Measurements from ENCODE around the gene ZSCAN10. TPM values are rescaled to one million over a fixed set of nuclear protein-coding genes. Genes with fewer than 3 reads are reported as not detected.
A peak's percentile ranks its signal among the peaks of the same experiment; 100 is the strongest.
"Not testable (repeated sequence)": the region's sequence is repeated elsewhere in the genome, so short reads cannot be mapped to it uniquely, and the experiment has no call there.

Gene ZSCAN10
- total and polyA plus RNA-seq, 8 donors, result not detected

DNA sequence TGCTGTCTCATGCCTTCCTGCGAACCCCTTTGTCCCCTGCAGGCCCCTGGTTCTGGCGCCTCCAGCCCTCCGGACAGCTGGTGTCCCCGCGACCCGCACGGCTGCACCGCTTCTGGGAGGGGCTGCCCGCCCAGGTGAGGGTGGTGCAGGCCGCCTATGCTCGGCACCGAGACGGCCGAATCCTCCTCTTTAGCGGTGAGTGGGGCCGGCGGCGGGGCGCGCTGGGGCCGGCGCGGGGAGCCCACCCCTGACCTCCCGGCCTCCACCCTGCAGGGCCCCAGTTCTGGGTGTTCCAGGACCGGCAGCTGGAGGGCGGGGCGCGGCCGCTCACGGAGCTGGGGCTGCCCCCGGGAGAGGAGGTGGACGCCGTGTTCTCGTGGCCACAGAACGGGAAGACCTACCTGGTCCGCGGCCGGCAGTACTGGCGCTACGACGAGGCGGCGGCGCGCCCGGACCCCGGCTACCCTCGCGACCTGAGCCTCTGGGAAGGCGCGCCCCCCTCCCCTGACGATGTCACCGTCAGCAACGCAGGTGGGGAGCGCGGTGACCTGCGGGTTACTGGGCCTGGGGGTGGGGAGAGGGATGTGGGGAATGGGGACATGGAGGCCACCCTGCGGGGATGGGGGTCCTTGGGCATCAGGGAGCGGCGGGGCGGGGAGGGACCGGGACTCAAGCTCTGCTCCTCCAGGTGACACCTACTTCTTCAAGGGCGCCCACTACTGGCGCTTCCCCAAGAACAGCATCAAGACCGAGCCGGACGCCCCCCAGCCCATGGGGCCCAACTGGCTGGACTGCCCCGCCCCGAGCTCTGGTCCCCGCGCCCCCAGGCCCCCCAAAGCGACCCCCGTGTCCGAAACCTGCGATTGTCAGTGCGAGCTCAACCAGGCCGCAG, 40.7 kb downstream of the ZSCAN10 start:
- 4 to 17% (median 5%) methylated on average over 10 to 77 of the region's 77 CpGs for WGBS, 5 donors
- no peaks in the 10 kb centered on the region for H3K9me3 ChIP-seq
- H3K27ac ChIP-seq, result peak overlapping the region; percentile 53 to 88 (median 85)
- intact Hi-C loops (cut with DNase I; ENCODE audit: low total_unique reads), result loop anchor here (5.0 kb wide), 1 partner anchor 69 kb away; no protein-coding TSS in a partner anchor
- peak overlapping the region; percentile 57 to 92 (median 78) for H3K4me3 ChIP-seq
- peak; percentile 63 to 82 for DNase-seq
- H3K4me1 ChIP-seq, result peaks cover 15 to 52% (median 23%) of the 10 kb centered on the region in 4 donors
- H3K27me3 ChIP-seq, result peaks cover 0 to 8% (median 0%) of the 10 kb centered on the region in 3 donors
- TF ChIP-seq POLR2A (IDR thresholded peaks at IDR 0.05), result no peak
- TF ChIP-seq EP300 (IDR thresholded peaks at IDR 0.05), result no peak
- TF ChIP-seq, protein P1, sequence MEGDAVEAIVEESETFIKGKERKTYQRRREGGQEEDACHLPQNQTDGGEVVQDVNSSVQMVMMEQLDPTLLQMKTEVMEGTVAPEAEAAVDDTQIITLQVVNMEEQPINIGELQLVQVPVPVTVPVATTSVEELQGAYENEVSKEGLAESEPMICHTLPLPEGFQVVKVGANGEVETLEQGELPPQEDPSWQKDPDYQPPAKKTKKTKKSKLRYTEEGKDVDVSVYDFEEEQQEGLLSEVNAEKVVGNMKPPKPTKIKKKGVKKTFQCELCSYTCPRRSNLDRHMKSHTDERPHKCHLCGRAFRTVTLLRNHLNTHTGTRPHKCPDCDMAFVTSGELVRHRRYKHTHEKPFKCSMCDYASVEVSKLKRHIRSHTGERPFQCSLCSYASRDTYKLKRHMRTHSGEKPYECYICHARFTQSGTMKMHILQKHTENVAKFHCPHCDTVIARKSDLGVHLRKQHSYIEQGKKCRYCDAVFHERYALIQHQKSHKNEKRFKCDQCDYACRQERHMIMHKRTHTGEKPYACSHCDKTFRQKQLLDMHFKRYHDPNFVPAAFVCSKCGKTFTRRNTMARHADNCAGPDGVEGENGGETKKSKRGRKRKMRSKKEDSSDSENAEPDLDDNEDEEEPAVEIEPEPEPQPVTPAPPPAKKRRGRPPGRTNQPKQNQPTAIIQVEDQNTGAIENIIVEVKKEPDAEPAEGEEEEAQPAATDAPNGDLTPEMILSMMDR (IDR thresholded peaks at IDR 0.05), result no peak
- no peak for TF ChIP-seq POLR2AphosphoS5 (IDR thresholded peaks at IDR 0.05)
- H3K36me3 ChIP-seq, result peaks cover 0 to 12% (median 2%) of the 10 kb centered on the region in 4 donors

DNA sequence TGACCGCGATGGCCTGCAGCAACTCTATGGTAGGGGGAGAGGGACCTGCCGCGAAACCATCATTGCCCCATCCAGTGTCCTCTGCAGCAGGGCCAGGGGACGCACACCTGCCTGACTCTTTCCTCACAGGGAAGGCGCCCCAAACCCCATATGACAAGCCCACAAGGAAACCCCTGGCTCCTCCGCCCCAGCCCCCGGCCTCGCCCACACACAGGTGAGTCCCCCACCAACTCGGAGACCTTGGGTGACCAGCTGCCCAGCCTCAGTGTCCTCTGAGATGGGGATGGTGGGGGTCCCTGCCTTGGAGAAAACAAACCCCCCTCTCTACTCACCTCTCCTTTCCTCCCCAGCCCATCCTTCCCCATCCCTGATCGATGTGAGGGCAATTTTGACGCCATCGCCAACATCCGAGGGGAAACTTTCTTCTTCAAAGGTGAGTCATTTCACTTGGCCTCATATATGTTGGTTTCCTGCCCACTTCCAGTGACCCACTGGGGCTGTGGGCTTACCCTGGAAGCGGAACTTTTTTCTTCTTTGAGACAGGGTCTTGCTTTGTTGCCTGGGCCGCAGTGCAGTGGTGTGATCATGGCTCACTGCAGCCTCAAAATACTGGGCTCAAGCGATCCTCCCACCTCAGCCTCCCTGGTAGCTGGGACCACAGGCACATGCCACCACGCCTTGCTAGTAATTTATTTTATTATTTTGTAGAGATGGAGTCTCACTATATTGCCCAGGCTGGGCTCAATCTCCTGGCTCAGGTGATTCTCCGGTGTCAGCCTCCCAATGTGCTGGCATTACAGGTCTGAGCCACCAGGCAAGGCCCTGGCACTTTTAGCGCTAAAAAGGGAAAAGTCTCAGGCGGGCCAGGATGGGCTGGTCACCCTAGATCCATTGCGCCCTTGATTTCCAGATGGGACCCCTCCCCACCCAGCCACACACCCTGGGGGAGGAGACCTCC, 41.6 kb downstream of the ZSCAN10 start:
- H3K36me3 ChIP-seq, result peaks cover 0 to 12% (median 2%) of the 10 kb centered on the region in 4 donors
- DNase-seq, result no peak
- WGBS, 5 donors, result 88 to 91% (median 90%) methylated on average over 22 of the region's 22 CpGs
- peaks cover 0 to 8% (median 0%) of the 10 kb centered on the region in 3 donors for H3K27me3 ChIP-seq
- TF ChIP-seq POLR2A (IDR thresholded peaks at IDR 0.05), result no peak
- no peak for TF ChIP-seq EP300 (IDR thresholded peaks at IDR 0.05)
- no peak for TF ChIP-seq POLR2AphosphoS5 (IDR thresholded peaks at IDR 0.05)
- TF ChIP-seq, protein P1 (IDR thresholded peaks at IDR 0.05), result no peak
- peak overlapping the region; percentile 57 to 92 (median 78) for H3K4me3 ChIP-seq
- peak overlapping the region in 2 of 5 donors; percentile 85 to 87 for H3K27ac ChIP-seq
- H3K4me1 ChIP-seq, result peaks cover 15 to 52% (median 23%) of the 10 kb centered on the region in 4 donors
- intact Hi-C loops (cut with DNase I; ENCODE audit: low total_unique reads), result loop anchor here (5.0 kb wide), 1 partner anchor 70 kb away; no protein-coding TSS in a partner anchor
- no peaks in the 10 kb centered on the region for H3K9me3 ChIP-seq

DNA sequence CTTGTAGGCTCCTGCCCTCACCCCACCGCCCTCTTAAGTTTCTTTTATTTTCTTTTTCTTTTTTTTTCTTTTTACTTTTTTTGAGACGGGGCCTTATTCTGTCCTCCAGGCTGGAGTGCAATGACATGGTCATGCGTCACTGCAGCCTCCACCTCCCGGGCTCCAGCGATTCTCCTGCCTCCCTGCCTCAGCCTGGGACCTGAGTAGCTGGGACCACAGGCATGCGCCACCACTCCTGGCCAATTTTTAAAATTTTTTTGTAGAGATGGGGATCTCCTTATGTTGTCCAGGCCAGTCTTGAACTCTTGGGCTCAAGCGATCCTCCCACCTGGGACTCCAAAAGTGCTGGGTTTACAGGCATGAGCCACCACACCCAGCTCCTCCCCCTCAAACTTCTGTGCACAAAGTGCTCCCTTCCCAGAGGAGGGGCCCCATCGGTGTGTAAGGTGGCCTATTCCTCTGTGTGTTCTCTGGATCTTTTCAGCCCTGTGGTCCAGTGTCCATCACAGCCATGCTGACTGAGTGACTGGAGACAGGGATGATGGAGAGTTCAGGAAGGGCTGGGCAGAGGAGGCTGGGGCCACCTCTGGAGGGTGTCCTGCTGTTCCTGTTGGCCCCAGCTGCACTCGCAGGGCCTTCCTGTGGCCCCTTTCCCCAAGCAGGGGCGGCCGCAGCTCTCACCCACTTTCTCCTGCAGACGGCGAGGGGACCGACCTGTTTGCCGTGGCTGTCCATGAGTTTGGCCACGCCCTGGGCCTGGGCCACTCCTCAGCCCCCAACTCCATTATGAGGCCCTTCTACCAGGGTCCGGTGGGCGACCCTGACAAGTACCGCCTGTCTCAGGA, 42.5 kb downstream of the ZSCAN10 start:
- Histone ChIP-seq H3K4me3 (no peak overlapping the region), H3K4me1 (peaks cover 15 to 52% (median 23%) of the 10 kb centered on the region in 4 donors), H3K27me3 (peaks cover 0 to 14% (median 0%) of the 10 kb centered on the region in 3 donors), H3K9me3 (no peaks in the 10 kb centered on the region), H3K36me3 (peaks cover 0 to 12% (median 2%) of the 10 kb centered on the region in 4 donors), H3K27ac (peak overlapping the region in 1 of 5 donors; percentile 1)
- intact Hi-C loops (cut with DNase I; ENCODE audit: low total_unique reads), result loop anchor here (5.0 kb wide), 1 partner anchor 71 kb away; no protein-coding TSS in a partner anchor
- 83 to 89% (median 85%) methylated on average over 19 of the region's 19 CpGs for WGBS, 5 donors
- DNase-seq, result no peak
- TF ChIP-seq, protein P1 (IDR thresholded peaks at IDR 0.05), result no peak

- Histone ChIP-seq H3K36me3 (peaks cover 0 to 12% (median 2%) of the 10 kb centered on the region in 4 donors), H3K27me3 (peaks cover 0 to 22% (median 0%) of the 10 kb centered on the region in 3 donors), H3K4me1 (peaks cover 15 to 52% (median 23%) of the 10 kb centered on the region in 4 donors), H3K27ac (peak overlapping the region in 2 of 5 donors; percentile 32 to 48)
- DNase-seq, H3K9me3 ChIP-seq, H3K4me3 ChIP-seq: not testable (repeated sequence)
- intact Hi-C loops (cut with DNase I; ENCODE audit: low total_unique reads), result loop anchor here (5.0 kb wide), 1 partner anchor 72 kb away; no protein-coding TSS in a partner anchor
- WGBS, 5 donors, result 74 to 83% (median 79%) methylated on average over 4 to 9 of the region's 9 CpGs
Observed at GRCh38 chr16:3055734-3056115, 43.4 kb downstream of the ZSCAN10 start.
